GM19395 (cell line): ENCODE measurements around the gene SRCAP.
"Not testable (repeated sequence)": the region's sequence is repeated elsewhere in the genome, so short reads cannot be mapped to it uniquely, and the experiment has no call there.

Source experiments
- ATAC-seq: cut with Tn5 transposase; IDR thresholded peaks from one replicate; pipeline ENCODE4 v1.9.1; 2021; ENCODE audit warnings: mild to moderate bottlenecking, moderate library complexity; ENCODE audit not compliant: unreplicated experiment

The SRCAP gene

DNA sequence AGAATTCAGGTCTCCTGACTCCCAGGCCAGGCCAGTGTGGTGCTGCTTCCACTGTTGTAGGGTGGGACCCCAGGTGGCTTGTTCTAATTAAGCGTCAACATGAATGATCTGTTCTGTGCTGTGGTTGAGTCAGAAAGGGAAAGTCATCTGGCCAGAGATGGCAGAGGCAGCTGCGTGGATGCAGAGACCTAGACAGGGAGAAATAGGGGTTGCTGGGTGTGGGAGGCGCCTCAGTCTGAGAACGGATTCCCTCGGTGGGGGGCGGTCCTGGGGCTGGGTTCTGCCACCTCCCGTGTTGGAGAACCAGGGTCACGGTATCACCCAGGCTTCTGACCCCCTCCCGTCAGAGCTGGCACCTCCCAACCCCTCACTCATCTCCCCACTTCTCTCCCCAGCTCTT lies 35.2 kb upstream of the SRCAP start:
- ATAC-seq = no peak

DNA sequence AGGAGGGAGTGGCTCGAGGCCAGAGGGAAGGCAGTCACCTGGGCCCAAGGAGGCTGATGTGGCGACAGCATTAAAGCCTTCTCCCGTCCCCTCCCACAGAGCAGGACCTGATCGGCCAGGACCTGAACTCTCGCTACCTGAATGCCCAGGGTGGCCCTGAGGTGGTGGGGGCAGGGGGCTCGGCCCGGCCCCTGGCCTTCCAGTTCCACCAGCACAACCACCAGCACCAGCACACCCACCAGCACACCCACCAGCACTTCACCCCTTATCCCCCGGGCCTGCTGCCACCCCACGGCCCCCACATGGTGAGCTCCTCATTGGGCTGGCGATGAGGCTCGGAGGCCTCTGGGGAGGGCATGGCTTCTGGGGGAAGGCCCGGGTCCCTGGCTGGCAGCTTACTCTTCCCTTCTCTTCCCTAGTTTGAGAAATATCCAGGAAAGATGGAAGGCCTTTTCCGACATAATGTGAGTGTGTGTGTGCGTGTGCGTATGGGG lies 34.3 kb upstream of the SRCAP start:
- ATAC-seq = no peak

DNA sequence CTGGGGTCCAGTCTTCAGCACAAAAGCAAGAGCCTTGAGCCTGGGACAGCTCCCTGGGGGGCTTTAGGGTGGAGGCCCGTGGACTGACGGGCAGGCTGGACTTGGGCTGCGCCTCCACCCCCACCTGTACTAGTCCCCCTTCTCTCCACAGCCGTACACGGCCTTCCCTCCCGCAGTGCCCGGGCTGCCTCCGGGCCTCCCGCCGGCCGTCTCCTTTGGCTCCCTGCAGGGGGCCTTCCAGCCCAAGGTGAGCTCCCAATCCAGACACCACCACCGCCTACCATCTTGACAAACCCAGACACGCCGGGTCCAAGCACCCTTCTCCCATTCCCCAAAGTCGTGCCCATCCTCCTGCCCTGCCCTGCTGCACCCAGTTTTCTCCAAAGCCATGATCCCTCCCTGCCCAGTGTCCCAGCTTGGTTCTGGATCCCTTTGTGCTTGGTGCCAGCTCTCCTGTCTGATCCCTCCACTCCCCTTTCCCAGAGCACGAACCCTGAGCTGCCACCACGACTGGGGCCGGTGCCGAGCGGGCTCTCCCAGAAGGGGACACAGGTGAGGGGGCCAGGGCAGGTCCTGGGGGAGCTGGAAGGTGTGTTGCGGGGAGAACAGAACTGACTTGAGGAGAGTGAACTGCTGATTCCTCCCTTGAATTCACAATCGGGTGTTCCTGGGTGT lies 33.7 kb upstream of the SRCAP start:
- no peak for ATAC-seq

DNA sequence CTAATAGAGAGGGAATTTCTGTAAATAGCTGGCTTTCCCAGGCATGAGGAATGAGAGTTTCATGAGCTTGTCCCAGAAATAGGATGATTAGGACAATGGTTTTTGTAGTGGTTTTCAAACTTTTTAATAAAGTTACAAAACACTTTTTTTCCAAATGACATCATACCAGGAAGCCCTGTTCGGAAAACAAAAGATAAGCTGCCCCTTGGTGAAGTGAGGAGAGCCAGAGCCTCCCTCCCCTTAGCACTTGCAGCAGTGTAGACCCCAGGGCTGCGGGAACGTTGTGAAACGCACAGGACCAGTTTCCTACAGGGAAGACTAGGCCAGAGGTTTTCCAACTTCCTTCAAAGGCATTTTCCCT lies 33.2 kb upstream of the SRCAP start:
- ATAC-seq = no peak

DNA sequence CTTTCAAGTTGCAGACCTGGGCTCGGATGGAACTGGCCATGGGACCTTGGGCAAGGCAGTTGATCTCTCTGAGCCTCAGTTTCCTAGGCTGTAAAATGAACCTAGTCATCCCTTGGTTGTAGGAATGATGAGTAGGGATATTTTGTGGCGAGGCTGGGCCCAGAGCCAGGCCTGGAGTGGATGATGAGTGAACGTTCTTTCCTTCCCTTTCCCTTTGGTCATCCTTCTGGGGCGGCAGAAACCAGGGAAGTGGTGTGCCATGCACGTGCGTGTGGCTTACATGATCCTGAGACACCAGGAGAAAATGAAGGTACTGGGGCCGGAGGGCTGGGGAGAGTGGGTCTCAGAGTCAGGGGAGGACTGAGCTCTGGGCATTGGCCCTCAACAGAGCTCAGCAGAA lies 32.3 kb upstream of the SRCAP start:
- ATAC-seq = no peak

DNA sequence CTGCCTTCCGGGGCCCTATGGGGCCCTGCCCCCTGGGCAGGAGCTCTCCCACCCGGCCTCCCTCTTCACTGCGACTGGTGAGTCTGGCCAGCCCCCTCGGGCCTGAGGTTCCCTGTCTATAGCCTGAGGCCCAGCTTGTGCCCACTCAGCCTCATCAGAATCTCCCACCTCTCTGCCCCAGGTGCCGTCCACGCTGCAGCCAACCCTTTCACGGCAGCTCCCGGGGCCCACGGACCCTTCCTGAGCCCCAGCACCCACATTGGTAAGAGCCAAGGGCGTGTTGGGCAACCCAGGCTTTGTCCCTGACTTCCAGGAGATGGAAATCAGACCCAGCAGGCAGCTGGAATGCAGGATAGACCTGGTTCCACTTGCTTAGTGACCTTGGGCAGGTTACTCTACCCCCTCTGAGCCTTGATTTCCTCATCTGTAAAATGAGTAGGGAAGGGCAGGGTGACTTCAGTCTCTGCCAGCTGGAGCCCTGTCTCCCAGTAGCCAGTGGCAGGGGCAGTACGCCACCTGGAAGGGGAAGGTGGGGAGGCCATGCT lies 31.5 kb upstream of the SRCAP start:
- ATAC-seq = no peak

DNA sequence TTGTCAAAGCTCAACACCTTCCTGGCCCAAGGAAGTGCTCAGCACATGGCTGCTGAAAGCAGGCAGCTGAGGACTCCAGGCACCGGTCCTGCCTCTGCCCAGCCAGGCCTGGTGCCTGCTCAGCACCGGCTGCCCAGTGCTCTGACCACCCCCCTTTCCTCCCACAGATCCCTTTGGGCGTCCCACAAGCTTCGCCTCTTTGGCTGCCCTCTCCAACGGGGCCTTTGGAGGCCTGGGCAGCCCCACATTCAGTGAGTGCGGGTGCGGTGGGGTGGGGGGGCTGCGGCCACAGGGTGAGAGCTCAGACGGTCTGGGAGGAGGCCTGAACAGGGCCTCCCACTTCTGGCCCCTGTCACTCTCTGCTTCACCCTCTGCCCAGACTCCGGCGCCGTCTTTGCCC lies 30.6 kb upstream of the SRCAP start:
- ATAC-seq = no peak

DNA sequence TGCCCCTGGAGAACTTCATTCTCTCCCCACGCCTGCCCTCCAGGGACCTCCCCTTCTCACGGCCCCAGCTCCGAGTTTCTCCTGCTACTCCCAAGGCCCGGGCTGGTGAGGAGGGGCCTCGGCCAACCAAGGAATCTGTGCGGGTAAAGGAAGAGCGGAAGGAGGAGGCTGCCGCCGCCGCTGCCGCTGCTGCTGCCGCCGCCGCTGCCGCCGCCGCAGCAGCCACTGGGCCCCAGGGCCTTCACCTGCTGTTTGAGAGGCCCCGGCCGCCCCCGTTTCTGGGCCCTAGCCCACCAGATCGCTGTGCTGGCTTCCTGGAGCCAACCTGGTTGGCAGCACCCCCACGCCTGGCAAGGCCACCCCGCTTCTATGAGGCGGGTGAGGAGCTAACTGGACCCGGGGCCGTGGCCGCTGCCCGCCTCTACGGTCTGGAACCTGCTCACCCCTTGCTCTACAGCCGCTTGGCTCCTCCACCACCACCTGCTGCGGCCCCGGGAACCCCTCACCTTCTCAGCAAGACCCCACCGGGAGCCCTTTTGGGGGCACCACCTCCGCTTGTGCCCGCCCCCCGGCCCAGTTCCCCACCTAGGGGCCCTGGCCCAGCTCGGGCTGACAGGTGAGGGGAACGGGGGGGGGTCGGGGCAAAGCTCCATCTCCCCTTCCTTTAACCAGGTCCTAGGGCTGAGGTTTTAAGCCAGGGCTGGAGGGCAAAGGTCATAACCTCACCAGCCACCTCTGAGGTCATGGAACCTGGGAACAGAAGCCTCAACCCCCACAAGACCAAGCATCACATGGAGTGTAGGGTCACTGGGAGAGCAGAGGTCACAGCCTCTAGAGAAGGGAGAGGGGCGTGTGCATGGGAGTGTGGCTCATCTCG lies 29.7 kb upstream of the SRCAP start:
- no peak for ATAC-seq

DNA sequence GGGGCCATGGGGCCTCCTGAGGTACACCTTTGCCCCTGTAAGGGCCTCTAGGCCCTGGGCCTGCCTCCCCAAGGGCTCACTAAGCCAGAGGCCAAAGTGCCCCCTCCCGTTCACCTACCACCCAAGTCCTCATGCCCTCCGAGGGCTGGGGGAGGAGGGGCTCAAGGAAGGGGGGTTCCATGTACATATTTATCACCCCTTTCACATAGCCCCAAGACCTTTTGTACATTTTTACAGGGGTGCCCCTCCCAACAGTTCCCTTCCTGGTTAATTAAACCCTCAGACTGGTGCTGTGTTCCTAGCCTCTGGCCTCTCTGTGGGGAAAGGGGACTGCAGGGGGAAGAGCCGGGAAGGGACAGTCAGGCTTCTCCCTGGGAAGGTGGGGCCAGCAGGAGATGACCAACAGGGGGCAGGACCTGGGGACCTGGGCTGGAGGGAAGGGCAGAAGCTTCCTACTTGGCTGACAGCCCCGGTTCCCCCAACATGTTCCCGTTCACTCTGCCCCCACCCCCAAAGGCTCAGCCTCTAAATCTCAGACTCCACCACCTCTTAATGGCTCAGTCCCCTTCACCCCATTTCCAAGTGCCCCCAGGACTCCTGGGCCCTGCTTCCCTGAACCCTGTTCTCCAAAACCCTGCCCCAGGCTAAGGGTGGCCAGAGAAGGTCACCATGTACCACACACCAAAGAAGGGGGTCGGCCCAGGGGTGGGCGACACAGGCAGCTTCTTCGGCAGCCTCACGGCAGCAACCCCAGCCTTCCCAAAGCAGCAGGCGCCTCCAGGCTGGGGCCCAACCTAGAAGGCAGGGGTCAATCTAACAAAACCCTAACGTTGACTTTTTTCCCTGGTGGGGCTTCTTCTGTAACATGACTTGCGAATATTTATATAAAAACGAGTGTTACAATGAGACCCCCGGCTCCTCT lies 28.8 kb upstream of the SRCAP start:
- ATAC-seq = no peak

DNA sequence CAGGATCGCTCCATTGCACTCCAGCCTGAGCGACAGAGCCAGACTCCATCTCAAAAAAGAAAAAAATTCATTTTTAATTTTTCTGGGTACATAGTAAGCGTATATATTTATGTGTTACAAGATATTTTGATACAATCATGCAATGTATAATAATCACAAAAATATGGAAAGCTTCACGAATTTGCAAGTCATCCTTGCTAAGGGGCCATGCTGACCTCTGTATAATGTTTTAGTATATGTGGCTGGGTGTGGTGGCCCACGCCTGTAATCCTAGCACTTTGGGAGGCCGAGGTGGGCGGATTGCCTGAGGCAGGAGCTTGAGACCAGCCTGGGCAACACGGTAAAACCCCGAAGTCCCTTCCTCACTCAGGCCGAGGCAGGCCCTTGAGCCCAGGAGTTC lies 23.8 kb upstream of the SRCAP start:
- ATAC-seq = no peak

DNA sequence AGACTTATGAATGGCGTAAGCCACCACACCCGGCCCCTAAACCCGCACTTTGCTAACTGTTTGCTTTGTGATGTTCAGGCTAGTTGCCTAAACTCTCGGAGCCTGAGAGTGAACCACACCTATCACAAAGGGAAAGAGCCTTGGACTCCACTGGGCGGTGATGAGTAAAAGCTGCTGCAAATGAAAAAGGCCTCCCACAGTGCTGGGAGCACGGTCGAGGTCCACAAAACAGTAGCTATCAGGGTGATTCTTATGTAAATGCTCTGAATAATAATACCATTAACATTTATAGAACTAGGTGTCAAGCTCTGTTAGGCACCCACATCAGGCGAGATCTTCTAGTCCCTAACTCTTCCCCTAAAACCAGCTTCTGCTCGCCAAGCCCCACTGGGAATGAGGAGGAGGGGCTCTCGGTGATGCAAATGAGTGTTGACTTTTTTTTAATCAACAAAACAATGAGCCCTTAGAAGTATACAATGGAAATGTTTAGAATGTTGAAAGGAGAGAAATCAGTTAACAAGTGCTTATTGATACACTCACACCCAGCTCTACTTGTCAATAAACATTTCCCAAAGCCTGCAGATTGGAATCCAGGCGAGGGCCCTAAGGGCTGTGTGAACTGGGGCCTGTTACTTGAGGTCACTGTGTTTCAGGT lies 20.9 kb upstream of the SRCAP start:
- ATAC-seq = no peak

DNA sequence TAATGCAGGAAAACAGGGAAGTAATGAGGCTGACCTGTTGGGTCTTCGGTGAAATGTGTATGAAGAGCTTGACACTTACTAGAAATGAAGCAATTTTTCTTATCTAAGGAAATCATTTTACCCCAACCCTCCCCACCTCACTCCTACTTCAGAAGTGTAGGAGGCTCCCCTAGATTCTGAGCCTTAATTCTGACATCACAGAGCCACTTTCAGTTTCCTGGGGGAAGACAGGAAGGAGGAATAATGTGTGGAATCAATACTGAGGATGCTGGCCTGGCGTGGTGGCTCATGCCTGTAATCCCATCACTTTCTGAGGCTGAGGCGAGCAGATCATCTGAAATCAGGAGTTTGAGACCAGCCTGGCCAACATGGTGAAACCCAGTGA lies 20.4 kb upstream of the SRCAP start:
- ATAC-seq = no peak

DNA sequence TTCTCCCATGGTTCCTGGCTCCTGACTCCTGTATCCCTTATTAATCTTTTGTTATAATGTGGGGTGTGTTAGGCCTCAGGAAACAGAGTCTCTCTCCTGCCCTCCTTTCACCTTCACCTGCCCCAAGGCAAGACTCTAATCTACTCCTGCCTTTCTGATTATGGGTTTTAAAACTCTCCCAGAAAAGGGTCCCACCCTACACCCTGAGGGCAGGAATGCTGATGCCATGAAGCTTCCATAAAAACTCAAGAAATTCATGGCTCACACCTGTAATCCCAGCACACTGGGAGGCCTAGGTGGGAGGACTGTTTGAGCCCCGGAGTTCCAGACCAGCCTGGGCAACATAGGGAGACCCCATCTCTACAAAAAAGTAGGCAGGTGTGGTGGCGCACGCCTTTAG lies 18.6 kb upstream of the SRCAP start:
- no peak for ATAC-seq

DNA sequence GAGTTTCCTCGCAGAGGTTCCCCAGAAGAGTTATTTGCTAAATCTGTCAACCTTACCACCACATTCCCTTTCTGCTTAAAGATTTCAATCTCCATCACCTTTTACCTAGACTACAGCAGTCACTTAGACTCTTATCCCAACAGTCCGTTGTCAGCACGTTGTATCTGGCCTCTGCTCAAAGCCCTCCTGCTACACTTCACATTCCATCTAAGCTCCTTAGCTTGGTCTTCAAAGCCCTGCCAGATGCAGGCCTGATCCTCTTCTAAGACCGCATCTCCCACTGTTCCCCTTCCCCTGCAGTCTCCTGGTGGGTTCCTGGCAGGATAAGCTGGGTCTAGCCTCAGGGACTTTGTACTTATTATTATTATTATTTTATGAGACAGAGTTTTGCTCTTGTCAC lies 10.3 kb upstream of the SRCAP start:
- no peak for ATAC-seq

DNA sequence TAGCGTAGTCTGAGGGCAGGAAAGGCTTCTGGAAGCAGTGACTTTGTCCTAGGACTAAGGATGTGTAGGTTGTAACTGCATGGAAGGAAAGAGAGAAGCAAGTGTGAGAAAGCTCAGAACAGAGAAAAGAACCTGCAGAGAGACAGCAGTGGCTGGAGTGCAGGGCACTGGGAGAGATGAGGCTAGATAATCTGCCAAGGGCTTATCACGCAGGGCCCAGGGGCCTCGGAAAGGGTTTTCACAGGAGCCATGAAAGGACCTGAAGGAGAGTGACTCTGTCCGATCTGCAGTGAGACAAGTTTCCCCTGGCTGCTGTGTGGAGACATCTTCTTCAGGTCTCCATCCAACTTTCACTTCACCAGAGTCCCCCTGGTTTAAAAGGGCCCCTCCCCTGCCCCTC lies 7.1 kb upstream of the SRCAP start:
- no peak for ATAC-seq

DNA sequence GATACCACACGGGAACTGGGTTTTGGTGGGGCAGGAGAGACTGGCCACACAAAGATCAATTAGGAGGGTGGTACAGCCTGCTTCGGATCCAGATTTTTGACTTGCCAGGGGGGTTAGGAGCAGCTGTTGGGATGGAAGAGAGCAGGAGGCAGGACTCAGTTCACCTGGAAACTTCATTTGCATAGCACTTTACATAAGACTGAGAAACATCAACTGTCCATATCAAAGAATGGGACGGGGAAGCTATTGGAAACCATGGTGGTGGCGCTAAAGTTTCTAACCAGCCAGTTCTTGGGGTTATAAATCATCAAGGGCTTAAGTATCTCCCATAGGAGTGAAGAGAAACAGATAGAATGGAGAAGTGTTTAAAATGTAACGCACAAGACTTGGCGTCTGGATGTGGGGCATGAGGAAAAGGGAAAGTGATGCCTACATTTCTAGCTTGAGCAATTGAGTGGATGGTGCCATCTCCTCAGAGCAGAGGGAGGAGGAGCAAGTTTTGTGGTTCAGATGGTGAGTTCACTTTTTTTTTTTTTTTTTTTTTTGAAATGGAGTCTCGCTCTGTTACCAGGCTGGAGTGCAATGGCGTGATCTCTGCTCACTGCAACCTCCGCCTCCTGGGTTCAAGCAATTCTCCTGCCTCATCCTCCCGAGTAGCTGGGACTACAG lies 6.4 kb upstream of the SRCAP start:
- no peak for ATAC-seq

DNA sequence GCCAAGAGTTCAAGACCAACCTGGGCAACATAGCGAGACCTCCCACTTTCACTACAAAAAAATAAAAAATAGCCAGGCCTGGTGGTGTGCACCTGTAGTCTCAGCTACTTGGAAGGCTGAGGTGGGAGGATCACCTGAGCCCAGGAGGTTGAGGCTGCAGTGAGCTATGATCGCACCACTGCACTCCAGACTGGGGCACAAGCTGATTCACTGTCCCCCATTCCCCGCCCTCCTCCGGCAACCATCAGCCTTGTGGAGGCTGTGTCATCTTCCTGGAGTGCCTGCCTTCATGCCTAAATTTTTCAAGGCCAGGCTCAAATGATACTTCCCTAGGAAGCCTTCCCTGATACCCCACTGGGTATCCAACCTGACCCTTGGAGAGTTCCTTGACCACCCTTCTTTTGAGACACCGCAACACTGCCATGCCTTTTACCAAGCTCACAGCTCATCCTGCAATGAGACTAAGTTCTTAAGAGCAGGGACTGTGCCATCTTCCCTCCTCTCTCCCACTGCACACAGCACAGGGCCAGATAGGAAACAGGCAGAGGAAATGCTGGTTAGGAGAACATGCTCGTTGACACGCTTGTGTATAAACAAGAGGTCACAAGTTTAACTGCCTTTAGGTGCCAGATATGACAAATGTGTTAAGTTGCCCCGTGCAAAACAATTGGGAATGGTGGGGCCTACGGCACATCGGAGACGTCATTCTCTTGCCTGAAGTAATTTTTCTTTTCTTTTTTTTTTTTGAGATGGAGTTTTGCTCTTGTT lies 3.9 kb upstream of the SRCAP start:
- ATAC-seq = no peak

DNA sequence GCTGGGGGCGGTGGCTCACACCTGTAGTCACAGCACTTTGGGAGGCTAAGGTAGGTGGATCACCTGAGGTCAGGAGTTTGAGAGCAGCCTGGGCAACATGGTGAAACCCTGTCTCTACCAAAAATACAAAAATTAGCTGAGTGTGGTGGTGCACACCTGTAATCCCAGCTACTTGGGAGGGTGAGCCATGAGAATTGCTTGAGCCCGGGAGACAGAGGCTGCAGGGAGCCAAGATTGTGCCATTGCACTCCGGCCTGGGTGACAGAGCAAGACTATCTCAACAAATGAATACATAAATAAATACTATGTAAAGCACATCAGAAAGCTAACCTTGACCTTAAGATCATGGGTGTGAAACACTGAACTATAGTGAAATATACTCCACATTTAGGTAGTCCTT lies 2.3 kb upstream of the SRCAP start:
- not testable (repeated sequence) for ATAC-seq
